ENCODE results near the gene EXD1. TPM values are rescaled to one million over a fixed set of nuclear protein-coding genes. Genes with fewer than 3 reads are reported as not detected.

Gene EXD1
- total RNA-seq, 1 experiment from 2014 or later, result not detected

DNA sequence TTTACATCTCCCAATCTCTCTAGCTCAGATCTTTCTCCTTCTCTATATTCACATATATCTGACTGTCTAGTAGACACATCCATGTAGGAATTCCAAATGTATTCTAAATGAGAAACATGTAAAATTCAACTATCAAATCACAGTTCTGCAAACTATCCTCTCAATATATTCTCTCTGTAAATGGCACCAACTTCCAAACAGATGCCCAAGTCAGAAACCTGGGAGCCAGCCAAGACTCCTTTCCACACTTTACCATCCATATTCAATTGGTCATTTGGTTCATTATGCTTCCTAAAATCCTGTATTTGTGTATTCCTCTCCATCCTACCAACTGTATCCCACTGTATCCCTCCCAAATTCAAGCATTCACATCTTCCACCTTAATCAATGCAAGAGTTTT is 61.5 kb downstream of the EXD1 start:
- ChIA-PET POLR2A (no interaction called here), CTCF (no interaction called here)
- Mint-ChIP-seq H3K27ac (ENCODE audit: unreplicated experiment) (no peak overlapping the region), H3K9me3 (ENCODE audit: unreplicated experiment) (no peaks in the 10 kb centered on the region), H3K4me1 (ENCODE audit: low read depth, unreplicated experiment) (no peaks in the 10 kb centered on the region), H3K4me3 (ENCODE audit: unreplicated experiment) (no peak overlapping the region), H3K36me3 (ENCODE audit: insufficient read depth, unreplicated experiment) (no peaks in the 10 kb centered on the region), H3K27me3 (ENCODE audit: insufficient read depth, unreplicated experiment) (no peaks in the 10 kb centered on the region)
- Histone ChIP-seq H3K4me1 (no peaks in the 10 kb centered on the region), H3K4me3 (ENCODE audit: low read depth, low read length) (no peak overlapping the region), H3K9me3 (no peaks in the 10 kb centered on the region), H3K27me3 (replicated peaks; ENCODE audit: control insufficient read depth, insufficient read depth, low read length) (no peaks in the 10 kb centered on the region), H3K36me3 (ENCODE audit: control insufficient read depth, insufficient read depth, low read length) (no peaks in the 10 kb centered on the region)
- DNase-seq, result no peak
- no TSS peak for BruUV-seq (replicated peaks)
- intact Hi-C loops (cut with micrococcal nuclease; ENCODE audit: unreplicated experiment), result no loop called here
- TF ChIP-seq, protein P1, sequence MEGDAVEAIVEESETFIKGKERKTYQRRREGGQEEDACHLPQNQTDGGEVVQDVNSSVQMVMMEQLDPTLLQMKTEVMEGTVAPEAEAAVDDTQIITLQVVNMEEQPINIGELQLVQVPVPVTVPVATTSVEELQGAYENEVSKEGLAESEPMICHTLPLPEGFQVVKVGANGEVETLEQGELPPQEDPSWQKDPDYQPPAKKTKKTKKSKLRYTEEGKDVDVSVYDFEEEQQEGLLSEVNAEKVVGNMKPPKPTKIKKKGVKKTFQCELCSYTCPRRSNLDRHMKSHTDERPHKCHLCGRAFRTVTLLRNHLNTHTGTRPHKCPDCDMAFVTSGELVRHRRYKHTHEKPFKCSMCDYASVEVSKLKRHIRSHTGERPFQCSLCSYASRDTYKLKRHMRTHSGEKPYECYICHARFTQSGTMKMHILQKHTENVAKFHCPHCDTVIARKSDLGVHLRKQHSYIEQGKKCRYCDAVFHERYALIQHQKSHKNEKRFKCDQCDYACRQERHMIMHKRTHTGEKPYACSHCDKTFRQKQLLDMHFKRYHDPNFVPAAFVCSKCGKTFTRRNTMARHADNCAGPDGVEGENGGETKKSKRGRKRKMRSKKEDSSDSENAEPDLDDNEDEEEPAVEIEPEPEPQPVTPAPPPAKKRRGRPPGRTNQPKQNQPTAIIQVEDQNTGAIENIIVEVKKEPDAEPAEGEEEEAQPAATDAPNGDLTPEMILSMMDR (IDR thresholded peaks at IDR 0.05; ENCODE audit: insufficient read depth in 1 of 2, low read depth in 1 of 2, low read length in 1 of 2, severe bottlenecking in 1 of 2, unreplicated experiment in 1 of 2), result no peak

DNA sequence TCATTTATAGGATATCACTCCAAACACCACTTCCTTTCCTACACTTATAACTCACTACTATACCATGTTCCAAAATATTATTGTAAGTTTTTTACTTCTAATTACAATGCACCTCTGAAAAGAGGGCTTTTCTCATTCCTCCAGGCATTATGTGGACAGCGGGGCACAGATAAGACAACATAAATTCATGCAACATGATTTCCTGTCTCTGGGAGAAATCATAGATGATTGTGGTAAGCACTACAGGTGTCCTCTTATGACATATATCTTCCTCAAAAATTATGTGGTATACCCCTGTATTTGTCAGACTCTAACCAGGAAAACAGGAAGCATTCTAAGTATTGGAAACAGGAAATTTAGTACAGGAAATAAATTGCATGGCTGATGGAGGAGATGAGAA is 68.8 kb downstream of the EXD1 start:
- no peaks in the 10 kb centered on the region for H3K9me3 Mint-ChIP-seq (ENCODE audit: unreplicated experiment)
- CTCF ChIA-PET, result no interaction called here
- Histone ChIP-seq H3K4me3 (ENCODE audit: low read depth, low read length) (no peak overlapping the region), H3K4me1 (no peaks in the 10 kb centered on the region), H3K36me3 (ENCODE audit: control insufficient read depth, insufficient read depth, low read length) (no peaks in the 10 kb centered on the region), H3K27me3 (replicated peaks; ENCODE audit: control insufficient read depth, insufficient read depth, low read length) (no peaks in the 10 kb centered on the region), H3K9me3 (no peaks in the 10 kb centered on the region)
- H3K27ac Mint-ChIP-seq (ENCODE audit: unreplicated experiment), result no peak overlapping the region
- BruUV-seq (replicated peaks), result no TSS peak
- POLR2A ChIA-PET, result no interaction called here
- no peak overlapping the region for H3K4me3 Mint-ChIP-seq (ENCODE audit: unreplicated experiment)
- TF ChIP-seq, protein P1 (IDR thresholded peaks at IDR 0.05; ENCODE audit: insufficient read depth in 1 of 2, low read depth in 1 of 2, low read length in 1 of 2, severe bottlenecking in 1 of 2, unreplicated experiment in 1 of 2), result no peak
- no peaks in the 10 kb centered on the region for H3K27me3 Mint-ChIP-seq (ENCODE audit: insufficient read depth, unreplicated experiment)
- intact Hi-C loops (cut with micrococcal nuclease; ENCODE audit: unreplicated experiment), result no loop called here
- no peak for DNase-seq
- no peaks in the 10 kb centered on the region for H3K36me3 Mint-ChIP-seq (ENCODE audit: insufficient read depth, unreplicated experiment)
- no peaks in the 10 kb centered on the region for H3K4me1 Mint-ChIP-seq (ENCODE audit: low read depth, unreplicated experiment)

DNA sequence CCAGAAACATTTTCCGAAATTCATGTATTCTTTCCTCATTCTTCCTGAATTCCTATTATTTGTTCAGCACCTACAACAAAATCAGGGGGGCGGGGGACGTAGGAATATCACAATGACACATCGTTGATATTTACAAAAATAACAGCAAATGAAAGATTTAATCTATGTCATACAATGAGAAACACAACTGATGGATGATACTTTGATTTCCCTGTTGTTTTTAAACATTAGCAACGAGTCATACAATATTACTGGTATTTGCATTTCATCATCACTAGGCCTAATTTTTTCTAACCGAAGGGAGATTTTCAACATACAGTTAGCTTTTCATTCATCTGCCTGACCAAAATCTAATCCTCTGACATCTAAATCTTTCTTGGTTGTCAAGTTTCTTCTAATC is 69.2 kb downstream of the EXD1 start:
- intact Hi-C loops (cut with micrococcal nuclease; ENCODE audit: unreplicated experiment), result no loop called here
- BruUV-seq (replicated peaks), result no TSS peak
- H3K27me3 Mint-ChIP-seq (ENCODE audit: insufficient read depth, unreplicated experiment), result no peaks in the 10 kb centered on the region
- no peaks in the 10 kb centered on the region for H3K27me3 ChIP-seq (replicated peaks; ENCODE audit: control insufficient read depth, insufficient read depth, low read length)
- no peaks in the 10 kb centered on the region for H3K4me1 ChIP-seq
- ChIA-PET POLR2A (no interaction called here), CTCF (no interaction called here)
- DNase-seq, result no peak
- TF ChIP-seq, protein P1 (IDR thresholded peaks at IDR 0.05; ENCODE audit: insufficient read depth in 1 of 2, low read depth in 1 of 2, low read length in 1 of 2, severe bottlenecking in 1 of 2, unreplicated experiment in 1 of 2), result no peak
- H3K27ac Mint-ChIP-seq (ENCODE audit: unreplicated experiment), result no peak overlapping the region
- no peak overlapping the region for H3K4me3 ChIP-seq (ENCODE audit: low read depth, low read length)
- H3K4me3 Mint-ChIP-seq (ENCODE audit: unreplicated experiment), result no peak overlapping the region
- no peaks in the 10 kb centered on the region for H3K36me3 Mint-ChIP-seq (ENCODE audit: insufficient read depth, unreplicated experiment)
- no peaks in the 10 kb centered on the region for H3K9me3 ChIP-seq
- no peaks in the 10 kb centered on the region for H3K36me3 ChIP-seq (ENCODE audit: control insufficient read depth, insufficient read depth, low read length)
- no peaks in the 10 kb centered on the region for H3K4me1 Mint-ChIP-seq (ENCODE audit: low read depth, unreplicated experiment)
- no peaks in the 10 kb centered on the region for H3K9me3 Mint-ChIP-seq (ENCODE audit: unreplicated experiment)
